ENCODE data around the gene GRAMD2A.
A peak's percentile ranks its signal among the peaks of the same experiment; 100 is the strongest.

Gene GRAMD2A

GRCh38 chr15:72133211-72133610, 64.4 kb downstream of the GRAMD2A start:
- no peak for DNase-seq (ENCODE audit: low read depth)

GRCh38 chr15:72131922-72132321, 65.7 kb downstream of the GRAMD2A start:
- DNase-seq (ENCODE audit: low read depth) = no peak

- DNase-seq (ENCODE audit: low read depth) = no peak
Measured at GRCh38 chr15:72130272-72130671, 67.3 kb downstream of the GRAMD2A start.

DNA sequence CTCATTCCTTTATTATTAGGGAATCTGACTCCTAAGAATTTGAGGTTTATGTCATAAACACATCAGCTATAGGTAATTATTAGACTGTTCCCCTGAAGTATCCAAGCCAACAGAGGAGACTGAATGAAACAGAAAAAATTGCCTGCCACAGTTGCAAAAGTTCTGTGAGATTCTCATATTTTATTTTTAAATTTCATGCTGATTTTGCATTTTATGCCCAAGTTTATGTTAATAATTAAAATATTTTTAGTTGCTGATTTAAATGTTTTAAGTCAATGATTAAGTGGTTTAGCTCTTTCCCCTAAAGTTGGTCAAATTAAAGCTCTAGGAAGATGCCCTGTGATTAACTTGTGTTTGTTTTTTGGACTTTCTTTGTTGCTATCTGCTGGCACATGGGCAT, 69.2 kb downstream of the GRAMD2A start:
- DNase-seq (ENCODE audit: low read depth) = no peak

DNA sequence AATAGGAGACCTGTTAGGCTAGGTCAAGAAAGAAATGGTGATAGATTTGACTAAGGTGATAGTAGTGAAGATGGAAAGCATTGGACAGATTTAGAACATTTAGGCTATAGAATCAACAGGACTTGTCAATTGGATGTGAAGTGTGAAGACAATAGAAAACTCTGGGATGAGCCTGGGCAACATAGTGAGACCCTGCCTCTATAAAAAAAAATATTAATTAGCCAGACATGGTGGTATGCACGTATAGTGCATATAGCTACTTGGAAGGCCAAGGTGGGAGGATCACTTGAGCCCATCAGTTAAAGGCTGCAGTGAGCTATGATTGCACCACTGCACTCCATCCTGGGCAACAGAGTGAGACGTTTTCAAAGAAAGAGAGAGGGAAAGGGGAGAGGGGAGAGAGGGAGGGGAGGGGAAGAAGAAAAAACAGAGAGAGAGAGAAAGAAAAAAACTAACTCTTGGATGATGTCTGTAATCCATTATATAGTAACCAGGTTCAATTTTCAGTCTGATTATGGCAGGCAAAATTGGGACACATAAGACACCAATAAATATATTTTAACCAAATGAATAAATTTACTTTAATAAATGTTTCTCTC, 69.8 kb downstream of the GRAMD2A start:
- DNase-seq (ENCODE audit: low read depth) = no peak

GRCh38 chr15:72124218-72124617, 73.4 kb downstream of the GRAMD2A start:
- no peak for DNase-seq (ENCODE audit: low read depth)

DNA sequence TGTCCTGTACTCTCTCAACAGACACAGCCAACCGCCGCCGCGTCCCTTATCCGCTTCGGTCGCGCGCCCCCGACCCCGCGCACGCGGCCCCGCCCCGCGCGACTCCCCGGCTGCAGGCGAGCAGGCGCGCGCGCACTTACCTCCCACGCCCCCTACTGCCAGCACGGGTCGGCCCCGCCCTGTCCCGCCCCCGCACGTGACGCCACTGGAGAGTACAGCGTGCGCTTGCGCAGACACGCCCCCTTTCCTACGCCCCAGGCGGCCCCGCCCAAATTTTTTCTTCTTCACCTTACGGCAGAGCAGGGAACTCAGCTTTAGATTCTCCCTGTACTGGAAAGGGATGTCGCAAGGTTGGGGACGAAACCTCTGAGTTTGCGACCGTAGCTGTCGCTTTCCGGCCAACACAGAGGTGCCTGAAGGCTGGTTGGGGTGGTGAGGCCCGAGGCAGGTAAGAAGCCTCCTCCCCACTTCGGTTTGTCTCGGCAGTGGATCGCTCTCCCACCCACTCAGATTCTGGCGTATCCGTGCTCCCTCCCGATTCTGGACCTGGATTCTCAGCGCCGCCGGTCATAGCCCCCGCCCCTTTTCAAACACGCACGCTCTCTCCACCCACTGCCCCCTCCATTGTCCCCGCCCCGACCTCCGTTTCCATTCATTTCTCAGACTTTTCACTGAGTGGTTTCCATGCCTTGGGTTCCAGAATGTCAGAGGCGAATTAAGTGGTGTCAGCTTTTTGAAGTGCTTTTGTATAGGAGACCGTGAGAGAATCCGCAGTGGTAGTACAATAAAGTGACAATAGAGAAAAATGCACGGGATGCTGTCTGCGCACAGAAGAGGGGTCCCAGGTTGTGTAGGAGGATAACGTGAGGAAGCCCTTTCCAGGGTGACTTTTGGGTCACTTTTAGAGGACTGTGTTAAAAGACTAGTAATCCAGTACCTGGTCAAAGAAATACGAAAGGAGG, 79.3 kb downstream of the GRAMD2A start, which contains the start of the genes MYO9A and SENP8:
TSS of gene MYO9A (minus strand) at position 134 of the 962 bp plus-strand sequence. CDS start 71,587 bp downstream, outside the sequence.
TSS of gene SENP8 (plus strand) at position 387 of the 962 bp plus-strand sequence. CDS start 21,221 bp downstream, outside the sequence.
- peak; percentile 99 for DNase-seq (ENCODE audit: low read depth)

DNA sequence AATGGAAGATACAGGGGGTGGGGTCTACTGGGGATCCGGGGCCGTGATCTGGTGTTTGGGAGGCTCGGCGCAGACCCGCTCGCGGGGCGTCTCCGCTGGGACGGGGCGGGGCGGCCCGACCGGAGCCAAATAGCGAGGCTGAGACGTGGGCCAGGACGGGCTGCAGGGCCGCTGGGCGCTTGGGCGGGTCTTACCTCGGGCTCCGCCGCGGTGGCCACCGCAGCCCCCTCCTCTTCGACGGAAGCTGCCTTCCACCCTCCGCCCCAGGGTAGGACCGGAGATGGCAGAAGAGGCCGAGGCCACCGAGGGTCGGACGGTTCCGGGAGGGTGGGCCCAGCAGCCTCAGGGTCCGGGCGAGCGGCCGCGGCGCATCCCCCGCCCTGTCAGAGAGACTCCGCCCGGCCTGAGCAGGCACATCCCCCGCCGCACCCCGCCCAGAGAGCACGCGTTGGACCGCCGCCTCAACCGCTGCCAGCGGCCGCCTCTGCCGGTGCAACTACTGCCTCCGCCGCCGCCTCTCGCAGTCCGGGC, 80.0 kb downstream of the GRAMD2A start:
- DNase-seq (ENCODE audit: low read depth) = no peak

- peak; percentile 4 for DNase-seq (ENCODE audit: low read depth)
Measured at GRCh38 chr15:72116731-72117485, 80.7 kb downstream of the GRAMD2A start.

- no peak for DNase-seq (ENCODE audit: low read depth)
Measured at GRCh38 chr15:72113347-72114031, 84.1 kb downstream of the GRAMD2A start.

- DNase-seq (ENCODE audit: low read depth) = no peak
Measured at GRCh38 chr15:72112805-72113204, 84.8 kb downstream of the GRAMD2A start.

DNA sequence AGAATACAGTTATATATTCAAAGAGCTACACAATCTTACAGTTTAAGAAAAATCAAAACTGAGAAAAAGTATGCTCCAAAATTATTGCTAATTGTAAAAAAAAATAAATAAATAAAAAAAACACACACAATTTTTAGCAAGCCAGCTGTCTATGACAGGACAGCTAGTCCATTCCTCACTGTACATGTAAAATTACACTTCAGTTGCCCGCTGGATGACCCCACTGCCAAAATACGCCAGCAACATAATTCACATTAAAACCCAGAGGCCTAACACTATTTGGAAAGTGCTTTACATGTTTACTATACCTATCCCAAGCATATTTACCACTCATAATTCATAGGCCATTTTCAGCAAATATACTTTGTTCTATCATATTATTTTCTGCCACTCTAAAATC, 85.5 kb downstream of the GRAMD2A start:
- DNase-seq (ENCODE audit: low read depth) = no peak

DNA sequence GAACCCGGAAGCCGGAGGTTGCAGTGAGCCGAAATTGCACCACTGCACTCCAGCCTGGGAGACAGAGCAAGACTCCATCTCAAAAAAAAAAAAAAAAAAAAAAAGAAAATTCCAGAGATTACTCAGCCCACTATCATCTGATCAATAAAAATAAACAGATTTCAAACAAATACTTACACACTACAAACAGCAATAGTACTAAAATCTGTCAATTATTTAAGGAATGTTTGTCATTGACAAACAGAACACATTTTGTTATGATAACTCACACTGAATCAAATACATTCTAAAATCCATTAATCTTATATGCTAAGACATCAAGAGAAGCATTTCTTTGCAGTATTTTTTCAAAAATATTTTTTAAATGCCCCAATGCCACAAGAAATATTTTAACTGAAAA, 87.2 kb downstream of the GRAMD2A start:
- DNase-seq (ENCODE audit: low read depth) = no peak

Data from stimulated activated CD8-positive, alpha-beta memory T cell treated with anti-CD3 and anti-CD28 coated beads, Interleukin-15, amount 100 ng/mL, for 1 hour (primary cell).